GM12892 (cell line): ENCODE data around the gene CBLL1.

Source experiments
- DNase-seq: peaks from one replicate; pipeline ENCODE4 v3.0.0; 2011; ENCODE audit not compliant: insufficient read length
- FAIRE-seq: peaks from 2 replicates; lab custom pipeline; 2011; peaks lifted over from hg19 to GRCh38; lab: Jason Lieb, UNC
- POLR2A ChIP-seq: IDR thresholded peaks from 2 replicates; pipeline ENCODE4 v1.6.1; 2011; ENCODE audit warnings: low read depth, low read length, control low read depth
- POLR2AphosphoS5 ChIP-seq: IDR thresholded peaks from 2 replicates; pipeline ENCODE4 v1.6.1; 2011; ENCODE audit warnings: low read depth, low read length, control low read depth
- TAF1 ChIP-seq: IDR thresholded peaks from 2 replicates; pipeline ENCODE4 v1.6.1; 2011; ENCODE audit warnings: low read depth, mild to moderate bottlenecking, control low read depth, low read length, borderline replicate concordance

Gene CBLL1

DNA sequence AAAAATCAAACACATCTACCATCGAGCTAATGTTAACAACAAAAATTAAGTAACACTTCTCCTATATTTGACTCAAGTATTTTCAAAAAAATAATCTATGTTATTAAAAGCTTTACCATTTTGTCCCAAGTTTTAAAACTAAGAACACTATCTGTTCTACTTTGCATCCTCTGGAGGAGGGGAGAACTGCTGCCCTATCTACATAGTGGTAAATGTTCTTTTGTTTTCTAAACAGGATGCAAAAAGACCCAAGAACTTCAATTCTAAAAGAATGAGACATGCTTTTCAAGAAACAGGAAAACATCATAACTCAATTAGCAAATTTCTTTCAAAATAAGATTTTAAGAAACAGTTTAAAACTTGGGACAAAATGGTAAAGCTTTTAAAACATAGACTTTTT, 44.3 kb downstream of the CBLL1 start:
- TF ChIP-seq POLR2AphosphoS5 (no peak), TAF1 (no peak), POLR2A (no peak)
- FAIRE-seq: no peak
- no peak for DNase-seq

DNA sequence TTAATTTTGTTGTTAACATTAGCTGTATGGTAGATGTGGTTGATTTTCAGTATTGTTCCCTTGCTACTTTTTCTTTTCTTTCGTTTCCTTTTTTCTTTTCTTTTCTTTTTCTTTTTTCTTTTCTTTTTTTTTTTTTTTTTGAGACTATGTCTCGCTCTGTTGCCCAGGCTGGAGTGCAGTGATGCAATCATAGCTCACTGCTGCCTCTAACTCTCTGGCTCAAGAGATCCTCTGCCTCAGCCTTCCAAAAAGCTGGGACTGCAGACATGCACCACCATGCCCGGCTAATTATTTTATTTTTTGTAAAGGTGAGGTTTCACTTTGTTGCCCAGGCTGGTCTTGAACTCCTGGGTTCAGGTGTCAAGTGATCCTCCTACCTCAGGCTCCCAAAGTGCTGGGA, 44.7 kb downstream of the CBLL1 start:
- no peak for DNase-seq
- TF ChIP-seq POLR2A (no peak), POLR2AphosphoS5 (no peak), TAF1 (no peak)
- FAIRE-seq: no peak

DNA sequence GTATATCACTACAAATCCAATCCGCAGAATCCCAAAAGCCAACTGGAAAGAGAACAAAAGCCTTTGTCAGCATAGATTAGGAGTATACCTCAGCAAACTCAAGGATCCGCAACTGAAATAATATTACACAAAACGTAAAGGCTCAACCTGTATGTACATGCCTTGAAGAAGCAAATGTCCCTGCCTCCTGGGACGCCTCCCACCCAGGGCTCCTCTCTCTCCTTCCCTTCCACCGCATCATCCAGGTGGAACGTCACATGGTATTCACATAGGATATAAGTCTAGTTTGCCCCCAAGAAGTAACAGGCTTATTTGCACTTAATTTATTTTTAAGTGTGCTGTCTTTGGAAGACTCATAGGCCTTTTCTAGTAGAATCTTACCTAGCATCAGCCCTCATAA, 45.7 kb downstream of the CBLL1 start:
- TF ChIP-seq POLR2AphosphoS5: no peak
- no peak for TF ChIP-seq TAF1
- TF ChIP-seq POLR2A: no peak
- FAIRE-seq (no peak), DNase-seq (no peak)

DNA sequence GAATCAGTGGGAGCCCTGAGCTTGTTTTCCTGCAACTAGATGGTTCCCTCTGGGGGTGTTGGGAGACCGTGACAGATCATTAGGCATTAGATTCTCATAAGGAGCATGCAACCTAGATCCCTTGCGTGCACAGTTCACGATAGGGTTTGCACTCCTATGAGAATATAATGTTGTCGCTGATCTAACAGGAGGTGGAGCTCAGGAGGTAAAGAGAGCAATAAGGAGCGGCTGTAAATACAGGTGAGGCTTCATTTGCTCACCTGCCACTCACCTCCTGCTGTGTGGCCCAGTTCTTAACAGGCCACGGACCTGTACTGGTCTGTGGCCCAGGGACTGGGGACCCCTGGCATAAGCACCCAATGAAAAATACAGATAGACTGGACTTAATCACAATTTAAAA, 48.4 kb downstream of the CBLL1 start:
- TF ChIP-seq TAF1 (no peak), POLR2AphosphoS5 (no peak), POLR2A (no peak)
- no peak for FAIRE-seq
- DNase-seq: no peak

DNA sequence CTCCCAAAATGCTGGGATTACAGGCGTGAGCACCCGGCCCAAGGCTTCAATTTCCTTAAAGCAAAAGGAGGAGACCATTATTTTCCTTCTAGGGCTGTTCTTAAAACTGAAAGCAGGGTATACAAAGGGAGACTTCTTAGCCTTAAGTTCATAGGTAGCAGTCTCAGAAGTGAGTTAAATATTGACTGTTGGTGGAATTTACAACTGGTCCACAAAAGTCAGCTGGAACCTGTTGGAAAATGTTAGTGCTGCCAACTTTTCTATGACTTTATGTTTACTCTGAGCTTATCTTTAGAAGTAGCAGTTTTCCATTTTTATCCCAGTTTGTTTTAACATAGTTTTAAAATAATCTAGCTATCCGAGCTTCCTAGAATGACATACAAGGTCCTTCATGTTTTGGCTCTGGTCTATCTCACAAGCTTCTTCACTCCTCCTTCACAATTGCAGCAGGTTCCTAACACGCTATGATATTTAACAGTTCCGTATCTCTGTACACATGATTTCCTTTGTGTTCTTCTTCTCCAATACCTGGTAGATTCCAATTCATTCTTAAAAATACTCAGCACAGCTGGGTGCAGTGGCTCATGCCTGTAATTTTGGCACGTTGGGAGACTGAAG, 55.8 kb downstream of the CBLL1 start:
- FAIRE-seq: no peak
- TF ChIP-seq POLR2A: no peak
- TF ChIP-seq TAF1: no peak
- no peak for TF ChIP-seq POLR2AphosphoS5
- DNase-seq: no peak

DNA sequence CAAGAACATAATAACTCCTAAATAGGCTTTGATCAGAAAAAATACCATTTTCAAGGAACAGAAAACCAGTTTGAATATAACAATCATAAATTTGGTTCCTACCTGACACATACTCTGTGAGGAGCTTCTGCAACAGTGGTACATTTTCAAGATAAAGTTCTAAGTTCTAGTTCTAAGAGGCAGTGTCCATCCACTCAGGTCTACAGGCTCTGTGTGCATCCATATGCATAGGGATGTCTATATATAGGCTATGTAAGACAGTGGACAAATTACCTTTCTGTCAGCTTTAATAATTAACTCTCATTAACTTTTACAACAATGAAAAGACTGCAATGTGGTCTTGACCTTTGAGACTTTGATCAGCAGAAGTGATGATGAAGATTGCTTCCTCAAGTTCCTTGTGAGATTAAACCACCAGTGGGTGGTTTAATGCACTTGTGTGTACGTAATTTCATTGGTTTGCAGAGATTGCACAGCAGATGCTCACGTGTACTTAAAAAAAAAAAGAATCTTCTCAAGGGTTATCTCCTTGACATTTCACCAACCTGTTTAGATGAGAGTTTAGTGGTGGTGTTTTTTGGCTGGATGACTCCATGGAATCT, 59.2 kb downstream of the CBLL1 start, which contains the start of gene SLC26A3:
SLC26A3 (minus strand) TSS at position 215 of the 602 bp plus-strand sequence. CDS start 8,714 bp downstream, outside the sequence.
- TF ChIP-seq TAF1: no peak
- TF ChIP-seq POLR2A: no peak
- TF ChIP-seq POLR2AphosphoS5: no peak
- no peak for FAIRE-seq
- no peak for DNase-seq

DNA sequence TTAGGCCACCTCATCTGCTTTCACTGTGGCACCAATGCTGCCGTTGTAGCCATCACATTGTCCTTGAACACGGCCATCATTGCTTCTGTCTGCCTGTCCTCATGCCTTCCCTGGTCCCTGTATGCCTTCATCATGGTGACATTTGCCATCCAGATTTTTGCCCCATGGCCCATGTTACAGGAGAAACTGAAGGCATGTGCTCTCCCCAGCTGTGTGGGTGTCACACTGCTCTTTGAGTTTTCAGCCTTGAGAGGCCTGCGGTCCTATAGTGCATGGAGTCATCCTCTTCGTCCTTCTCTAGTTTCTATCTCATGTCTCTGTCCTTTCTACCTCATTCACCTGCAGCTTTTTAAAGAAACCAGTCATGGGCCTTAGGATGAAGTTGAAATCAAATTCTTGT, 65.2 kb downstream of the CBLL1 start:
- FAIRE-seq (no peak), DNase-seq (no peak)
- no peak for TF ChIP-seq POLR2AphosphoS5

DNA sequence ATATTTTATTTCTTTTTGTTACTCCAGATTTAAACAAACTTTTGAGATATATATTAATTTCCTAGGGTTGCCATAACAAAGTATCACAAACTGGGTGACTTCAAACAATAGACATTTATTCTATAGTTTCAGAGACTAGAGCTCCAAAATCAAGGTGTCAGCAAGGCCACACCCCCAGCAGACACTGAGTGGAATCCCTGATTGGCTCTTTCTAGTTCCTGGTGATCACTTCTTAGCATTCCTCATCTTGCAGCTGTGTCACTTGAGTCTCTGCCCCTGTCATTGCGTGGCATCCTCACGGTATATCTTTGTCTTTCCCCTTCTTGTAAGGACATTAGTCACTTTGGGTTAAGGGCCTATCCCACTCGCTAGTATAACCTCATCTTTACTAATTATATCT, 66.7 kb downstream of the CBLL1 start:
- TF ChIP-seq POLR2AphosphoS5 (no peak), POLR2A (no peak), TAF1 (no peak)
- FAIRE-seq (no peak), DNase-seq (no peak)
